Bone marrow (tissue), 2 donors: ENCODE results near the gene SLC23A2.
"Not testable (repeated sequence)": the region's sequence is repeated elsewhere in the genome, so short reads cannot be mapped to it uniquely, and the experiment has no call there.

Experiments
- DNase-seq, 2 donors: peaks; one replicate each; lab custom pipeline; 2025; lab: John Stamatoyannopoulos, UW

SLC23A2 gene

GRCh38 chr20:4876301-4876700, 125.0 kb downstream of the SLC23A2 start:
- no peak for DNase-seq

- DNase-seq, result no peak
These were observed 125.7 kb downstream of the SLC23A2 start for GRCh38 chr20:4875578-4876067.

GRCh38 chr20:4873396-4873795, 127.9 kb downstream of the SLC23A2 start:
- no peak for DNase-seq

- DNase-seq, result no peak
These were observed 129.8 kb downstream of the SLC23A2 start for GRCh38 chr20:4871486-4871885.

DNA sequence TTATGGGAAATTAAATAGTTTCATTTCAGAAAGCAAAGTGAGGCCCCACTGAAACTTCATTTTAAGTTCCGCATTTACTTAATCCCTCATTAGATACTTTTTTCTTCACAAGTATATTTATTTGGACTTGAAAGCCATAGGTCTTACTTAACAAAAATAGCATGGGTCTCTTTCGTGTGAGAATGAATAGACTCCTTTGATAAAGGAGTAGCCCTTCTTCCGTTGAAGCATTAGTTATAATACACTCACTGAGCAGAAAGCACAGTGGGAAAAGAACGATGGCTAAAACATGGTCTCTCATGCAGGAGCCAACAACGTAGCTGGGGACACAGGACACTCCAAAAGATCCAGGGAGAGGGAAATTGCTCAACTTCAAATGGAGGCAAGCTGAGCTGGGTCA, 130.4 kb downstream of the SLC23A2 start:
- no peak for DNase-seq

DNA sequence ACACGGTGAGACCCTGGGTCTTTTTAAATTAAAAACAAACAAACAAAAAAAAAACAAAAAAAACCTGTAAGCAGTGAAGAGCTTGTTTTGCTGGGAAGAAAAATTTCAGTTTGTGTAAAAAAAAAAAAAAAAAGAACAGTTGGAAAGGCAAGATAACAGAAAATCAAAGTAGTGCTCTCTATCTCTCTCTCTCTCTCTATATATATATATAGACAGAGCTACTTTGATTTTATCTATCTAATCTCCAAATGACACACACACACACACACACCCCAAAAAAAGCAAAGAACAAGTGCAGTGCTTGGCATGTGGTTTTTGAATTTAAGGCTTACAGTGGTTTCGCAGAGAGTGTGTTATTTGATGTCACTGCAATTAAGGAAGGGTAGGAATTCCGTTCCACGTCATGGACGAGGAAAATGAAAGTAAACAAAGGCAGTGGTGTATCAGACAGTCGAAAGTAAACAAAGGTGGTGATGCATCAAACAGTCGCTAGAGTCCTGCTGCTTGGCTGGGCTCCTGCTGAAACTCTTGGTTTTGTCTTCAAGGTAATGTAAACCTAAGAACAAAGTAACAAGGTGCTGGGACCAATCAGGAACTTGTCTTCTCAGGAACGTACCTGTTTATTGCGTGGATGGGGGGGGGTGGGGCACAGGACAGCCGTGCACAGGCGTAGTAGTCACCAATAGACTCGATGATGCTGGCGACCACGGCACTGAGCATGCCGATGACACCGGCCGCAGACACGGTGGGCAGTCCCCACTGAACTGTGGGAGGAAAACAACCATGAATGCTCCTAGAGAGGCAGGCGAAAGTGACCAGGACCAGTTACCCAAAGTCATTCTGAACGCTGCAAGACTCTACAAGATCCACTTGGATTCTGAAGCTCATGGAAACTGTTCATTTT, 131.8 kb downstream of the SLC23A2 start:
- DNase-seq, result no peak

DNA sequence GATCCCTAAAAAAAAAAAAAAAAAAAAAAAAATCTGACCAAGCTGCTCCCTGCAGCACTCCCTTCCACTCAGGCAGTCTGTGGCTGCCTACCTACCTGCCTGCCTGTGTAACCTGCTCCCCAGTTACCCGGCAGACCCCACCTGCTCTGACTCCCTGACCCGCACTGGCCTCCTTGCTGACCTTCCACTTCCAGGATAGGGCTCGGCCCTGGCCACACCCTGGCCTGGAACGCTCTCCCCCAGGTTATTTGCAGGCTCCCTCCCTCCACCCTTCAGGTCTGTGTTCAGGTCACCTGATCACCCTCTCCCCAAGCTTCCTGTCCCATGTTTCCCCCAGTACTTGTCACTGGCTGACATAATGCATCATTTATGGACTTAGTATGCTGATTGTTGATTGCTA, 134.3 kb downstream of the SLC23A2 start:
- DNase-seq, result no peak

GRCh38 chr20:4866429-4866828, 134.9 kb downstream of the SLC23A2 start:
- DNase-seq, result no peak

DNA sequence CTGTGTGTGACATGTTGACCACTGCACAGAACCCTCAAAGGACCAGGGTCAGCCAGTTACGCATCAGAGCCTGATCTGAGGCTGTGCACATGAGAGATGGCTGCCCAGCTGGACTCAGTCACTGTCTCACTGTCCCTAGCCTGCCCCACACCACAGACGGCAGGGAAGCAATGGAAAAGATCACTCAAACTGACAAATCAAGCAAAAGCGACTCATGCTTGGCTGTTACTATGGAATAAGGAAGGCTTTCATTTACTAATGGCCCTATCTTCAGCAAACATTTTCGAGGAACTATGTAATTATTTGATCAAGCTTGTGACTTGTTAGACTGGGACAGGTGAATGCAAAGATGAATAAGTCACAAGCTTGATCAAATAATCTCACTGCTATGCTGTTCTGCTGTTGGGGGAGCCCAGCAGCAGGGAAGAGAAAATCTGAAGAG, 137.0 kb downstream of the SLC23A2 start:
- no peak for DNase-seq

GRCh38 chr20:4862661-4863060, 138.6 kb downstream of the SLC23A2 start:
- DNase-seq, result no peak

GRCh38 chr20:4861961-4862360, 139.3 kb downstream of the SLC23A2 start:
- no peak for DNase-seq

DNA sequence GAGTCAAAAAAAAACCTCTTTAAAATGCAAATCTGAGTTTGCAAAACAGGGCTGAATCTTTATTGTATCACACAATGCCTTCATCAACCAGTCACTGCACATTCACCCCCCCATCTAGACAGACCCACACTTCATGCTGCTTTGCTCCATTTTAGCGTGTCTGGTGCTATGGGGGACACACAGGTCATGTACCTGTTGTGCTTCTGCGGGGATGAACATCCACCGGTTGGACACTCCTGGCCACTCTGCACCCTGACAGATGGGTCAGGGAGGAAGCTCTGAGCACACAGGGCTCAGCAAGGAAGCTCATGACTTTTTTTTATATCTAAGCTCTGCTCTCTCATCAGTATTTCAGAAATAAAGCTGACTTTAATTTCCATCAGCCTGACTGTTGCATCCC, 143.3 kb downstream of the SLC23A2 start:
- no peak for DNase-seq

- no peak for DNase-seq
These were observed 145.1 kb downstream of the SLC23A2 start for GRCh38 chr20:4856022-4856755.

GRCh38 chr20:4855555-4855954, 145.8 kb downstream of the SLC23A2 start:
- no peak for DNase-seq

DNA sequence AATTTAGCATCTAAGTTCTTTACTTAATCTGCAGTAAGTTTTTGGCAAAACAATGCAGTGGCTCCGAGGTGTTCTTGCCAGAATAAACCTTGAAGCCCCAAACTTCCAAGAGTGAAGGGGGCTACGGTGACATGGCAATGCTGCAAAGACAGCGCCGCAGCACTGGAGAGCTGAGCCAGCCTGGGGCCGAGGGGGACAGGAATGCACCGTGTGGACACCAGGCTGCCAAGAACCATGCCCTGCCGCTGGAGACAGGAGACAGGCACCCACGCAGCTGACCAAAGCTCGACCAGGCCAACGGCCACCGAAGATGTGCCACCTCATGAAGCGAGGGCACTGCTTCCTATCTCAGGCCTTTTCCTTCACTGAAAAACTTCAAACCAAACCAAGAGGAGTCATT, 146.2 kb downstream of the SLC23A2 start:
- no peak for DNase-seq

DNA sequence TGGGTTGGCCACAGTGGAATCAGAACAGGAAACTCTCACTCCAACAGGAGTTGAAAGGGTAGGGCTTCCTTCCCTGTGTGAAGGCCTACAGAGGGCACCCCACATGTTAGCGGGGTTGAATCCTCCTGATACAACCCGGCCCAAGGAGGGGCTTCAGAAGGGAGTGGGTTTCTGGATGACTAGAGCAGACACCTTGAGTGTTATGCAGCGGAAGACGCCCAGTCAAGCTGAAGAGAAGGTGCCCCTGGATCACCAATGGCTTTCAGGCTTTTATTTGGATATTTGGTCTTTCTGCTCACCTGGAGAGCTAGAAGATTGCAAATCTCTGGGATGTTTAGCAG, 146.8 kb downstream of the SLC23A2 start:
- no peak for DNase-seq

GRCh38 chr20:4853757-4854560, 147.4 kb downstream of the SLC23A2 start:
- DNase-seq, result no peak

DNA sequence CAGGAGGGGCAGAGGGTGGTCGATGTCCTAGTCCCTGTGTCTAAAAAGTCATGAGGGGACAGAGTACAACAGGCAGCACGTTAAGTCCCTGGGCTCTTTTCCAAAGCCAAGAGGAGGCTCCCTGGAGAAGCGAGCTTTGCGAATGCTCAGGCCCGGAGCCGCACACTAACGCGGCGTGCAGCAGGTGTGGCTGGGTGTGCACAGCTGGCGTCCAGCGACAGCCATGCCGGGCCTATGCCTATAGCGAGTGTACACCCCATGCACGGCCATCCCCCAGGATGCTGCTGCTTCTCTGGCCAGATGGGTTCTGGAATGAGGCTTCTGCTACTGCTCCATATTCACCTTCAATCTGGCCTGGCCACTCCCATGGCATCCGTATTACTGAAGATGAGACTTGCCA, 148.3 kb downstream of the SLC23A2 start:
- DNase-seq, result no peak

DNA sequence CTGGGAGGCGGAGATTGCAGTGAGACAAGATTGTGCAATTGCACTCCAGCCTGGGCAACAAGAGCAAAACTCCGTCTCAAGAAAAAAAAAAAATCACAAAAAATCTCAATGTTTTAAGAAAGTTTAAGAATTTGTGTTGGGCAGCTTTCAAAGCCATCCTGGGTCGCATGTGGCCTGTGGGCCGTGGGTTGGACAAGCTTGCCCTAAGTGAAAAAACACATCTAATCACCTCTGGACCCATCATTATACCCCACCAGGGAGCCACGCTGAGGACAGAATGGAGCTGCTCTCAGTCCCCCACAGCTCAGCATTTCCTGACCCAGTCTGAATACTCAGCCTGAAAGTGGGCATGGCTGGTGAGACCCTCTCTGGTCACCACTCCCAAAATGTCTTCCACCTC, 150.3 kb downstream of the SLC23A2 start:
- no peak for DNase-seq

DNA sequence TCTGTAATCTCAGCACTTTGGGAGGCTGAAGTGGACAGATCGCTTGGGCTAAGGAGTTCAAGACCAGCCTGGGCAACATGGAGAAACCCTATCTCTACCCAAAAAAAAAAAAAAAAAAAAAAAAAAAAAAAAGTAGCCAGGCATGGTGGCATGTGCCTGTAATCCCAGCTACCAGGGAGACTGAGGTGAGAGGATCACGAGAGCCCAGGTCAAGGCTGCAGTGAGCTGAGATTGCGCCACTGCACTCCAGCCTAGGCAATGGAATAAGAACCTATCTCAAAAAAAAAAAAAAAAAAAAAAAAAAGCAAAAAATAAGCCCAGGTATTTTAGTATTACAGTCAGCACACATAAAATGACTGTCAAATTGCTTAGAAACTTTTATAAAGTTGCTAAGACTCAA, 152.5 kb downstream of the SLC23A2 start:
- DNase-seq, result not testable (repeated sequence)

GRCh38 chr20:4848041-4848440, 153.3 kb downstream of the SLC23A2 start:
- DNase-seq, result no peak

DNA sequence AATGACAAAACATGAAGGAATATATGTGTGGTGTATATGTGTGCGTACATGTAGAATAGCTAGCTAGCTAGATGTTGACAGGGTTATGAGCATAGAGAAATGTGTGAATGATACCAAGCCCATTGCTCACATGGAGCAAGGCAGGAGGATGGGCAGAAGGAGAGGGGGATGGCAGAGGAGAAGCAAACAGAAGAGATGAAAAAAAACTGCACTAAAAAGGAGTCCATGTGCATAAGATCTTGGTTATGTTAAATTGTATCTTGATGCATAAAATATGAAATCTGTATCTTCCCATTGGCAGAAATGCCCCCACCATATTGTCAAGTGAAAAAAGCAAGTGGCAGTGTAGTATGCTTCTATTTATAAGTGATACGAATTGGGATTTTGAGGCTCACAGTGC, 154.5 kb downstream of the SLC23A2 start:
- no peak for DNase-seq
